Neural cell (in vitro differentiated cells): ENCODE results near the gene NRP2. TPM values are rescaled to one million over a fixed set of nuclear protein-coding genes. Genes with fewer than 3 reads are reported as not detected.

Experiments
- H2AFZ ChIP-seq: fragments of 200-600, 300-800 bp; sonication (generic), shearing (Covaris generic); 2 replicates; pipeline ENCODE4 v1.6.0; 2014; ENCODE audit warnings: low read depth, mild to moderate bottlenecking, antibody characterized with exemption, low read length, moderate library complexity
- H3F3A ChIP-seq: fragments of 200-600 bp; shearing (Covaris generic); 2 replicates; pipeline ENCODE4 v1.6.1; 2016; ENCODE audit warnings: mild to moderate bottlenecking, moderate library complexity, mixed read lengths, antibody characterized with exemption, low read length; ENCODE audit not compliant: insufficient read depth, poor library complexity, severe bottlenecking
- H3K27ac ChIP-seq: fragments of 200-600, 300-800 bp; sonication (generic), shearing (Covaris generic); 2 replicates; pipeline ENCODE4 v1.5.1; 2014; ENCODE audit warnings: mild to moderate bottlenecking, low read length, moderate library complexity
- H3K27me3 ChIP-seq: fragments of 300-800, 200-600 bp; sonication (generic), shearing (Covaris generic); 2 replicates; pipeline ENCODE4 v1.6.0; 2014; ENCODE audit warnings: mild to moderate bottlenecking, low read depth, low read length, moderate library complexity; ENCODE audit not compliant: insufficient read depth
- H3K36me3 ChIP-seq: fragments of 300-800, 200-600 bp; sonication (generic), shearing (Covaris generic); 2 replicates; pipeline ENCODE4 v1.5.1; 2014; ENCODE audit warnings: mild to moderate bottlenecking, antibody characterized with exemption, low read length, moderate library complexity; ENCODE audit not compliant: insufficient read depth
- H3K4me2 ChIP-seq: fragments of 300-800, 200-600 bp; sonication (generic), shearing (Covaris generic); 2 replicates; pipeline ENCODE4 v1.6.0; 2014; ENCODE audit warnings: mild to moderate bottlenecking, low read length
- H3K4me3 ChIP-seq: fragments of 300-800, 200-600 bp; sonication (generic), shearing (Covaris generic); 2 replicates; pipeline ENCODE4 v1.5.1; 2014; ENCODE audit warnings: mild to moderate bottlenecking, low read length, moderate library complexity
- H3K79me2 ChIP-seq: fragments of 200-600 bp; shearing (Covaris generic); replicated peaks from 2 replicates; pipeline ENCODE4 v1.6.0; 2014; ENCODE audit warnings: mild to moderate bottlenecking, low read length, moderate library complexity; ENCODE audit not compliant: insufficient read depth
- H3K9ac ChIP-seq: fragments of 300-800, 200-600 bp; sonication (generic), shearing (Covaris generic); 2 replicates; pipeline ENCODE4 v1.6.1; 2016; ENCODE audit warnings: mild to moderate bottlenecking, low read length, mixed read lengths
- H3K9me2 ChIP-seq: fragments of 200-600 bp; shearing (Covaris generic); 2 replicates; pipeline ENCODE4 v1.6.1; 2016; ENCODE audit warnings: mild to moderate bottlenecking, low read length, mixed read lengths; ENCODE audit not compliant: insufficient read depth
- H3K9me3 ChIP-seq: fragments of 200-600, 300-800 bp; sonication (generic), shearing (Covaris generic); 2 replicates; pipeline ENCODE4 v1.6.1; 2016; ENCODE audit warnings: mild to moderate bottlenecking, mixed run types, low read length, moderate library complexity, mixed read lengths
- H4K20me1 ChIP-seq: fragments of 200-600 bp; shearing (Covaris generic); 2 replicates; pipeline ENCODE4 v1.6.1; 2016; ENCODE audit warnings: mild to moderate bottlenecking, mixed run types; ENCODE audit not compliant: insufficient read depth
- EP300 ChIP-seq: fragments of 450-650 bp; conservative IDR thresholded peaks from 2 replicates; pipeline ENCODE4 v1.6.1; 2014; ENCODE audit warnings: antibody characterized with exemption, mild to moderate bottlenecking, moderate library complexity; ENCODE audit not compliant: poor library complexity, severe bottlenecking
- EZH2 ChIP-seq: fragments of 200-600, 300-800 bp; shearing (Covaris generic), sonication (generic); IDR thresholded peaks from 2 replicates; pipeline ENCODE4 v1.6.1; 2014; ENCODE audit warnings: antibody characterized with exemption, low read length, borderline replicate concordance, mild to moderate bottlenecking; ENCODE audit not compliant: insufficient read depth, poor library complexity, severe bottlenecking
- MXI1 ChIP-seq: fragments of 450-650 bp; conservative IDR thresholded peaks from 2 replicates; pipeline ENCODE4 v1.6.1; 2014; ENCODE audit warnings: antibody characterized with exemption, mild to moderate bottlenecking; ENCODE audit not compliant: poor library complexity, severe bottlenecking
- POLR2AphosphoS5 ChIP-seq: IDR thresholded peaks from 2 replicates; pipeline ENCODE4 v1.6.1; 2012
- RAD21 ChIP-seq: fragments of 450-650 bp; conservative IDR thresholded peaks from 2 replicates; pipeline ENCODE4 v1.6.1; 2014; ENCODE audit warnings: antibody characterized with exemption, mild to moderate bottlenecking, moderate library complexity
- REST ChIP-seq: IDR thresholded peaks from 2 replicates; pipeline ENCODE4 v1.6.1; 2012; ENCODE audit warnings: borderline replicate concordance
- SMC3 ChIP-seq: fragments of 450-650 bp; conservative IDR thresholded peaks from 2 replicates; pipeline ENCODE4 v1.6.1; 2014; ENCODE audit warnings: antibody characterized with exemption, mild to moderate bottlenecking, moderate library complexity; ENCODE audit not compliant: poor library complexity
- TAF1 ChIP-seq: IDR thresholded peaks from 2 replicates; pipeline ENCODE4 v1.6.1; 2012; ENCODE audit warnings: low read depth
- polyA plus RNA-seq: library from polyadenylated mRNA; depleted of rRNA; stranded (reverse); fragments of >200 nt; gene quantifications from 2 replicates; pipeline ENCODE4 v1.2.3, GENCODE V29; 2014
- TF ChIP-seq, protein P1 (sequence below): fragments of 450-650 bp; IDR thresholded peaks from 2 replicates; pipeline ENCODE4 v1.5.1; 2014; ENCODE audit warnings: antibody characterized with exemption, mild to moderate bottlenecking, moderate library complexity; ENCODE audit not compliant: poor library complexity, severe bottlenecking

NRP2 gene
- polyA plus RNA-seq, 1 donor from 2014 or later, result 30.2 TPM

DNA sequence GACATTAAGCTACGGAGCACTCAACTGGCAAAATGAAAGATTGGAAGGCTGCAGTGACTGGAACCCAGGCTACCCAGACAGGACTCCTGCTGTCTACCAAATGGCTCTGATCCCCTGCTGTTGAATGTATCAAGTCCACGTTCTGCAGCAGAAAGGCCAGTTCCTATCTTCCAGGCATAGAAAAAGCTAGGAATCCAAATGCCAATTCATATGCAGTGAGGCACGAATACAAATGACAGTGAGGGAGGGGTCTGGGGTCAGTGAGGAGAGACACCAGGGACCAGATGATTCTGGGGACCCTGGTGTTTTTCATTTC lies 5.3 kb downstream of the NRP2 start:
- H2AFZ ChIP-seq, result no peak overlapping the region
- TF ChIP-seq MXI1, result no peak
- H3K27me3 ChIP-seq, result peaks cover 43% of the 10 kb centered on the region
- no peak overlapping the region for H3K4me2 ChIP-seq
- H3K27ac ChIP-seq, result no peak overlapping the region
- H3F3A ChIP-seq, result no peaks in the 10 kb centered on the region
- H3K9ac ChIP-seq, result no peak overlapping the region
- peaks cover 30% of the 10 kb centered on the region for H3K79me2 ChIP-seq
- H3K36me3 ChIP-seq, result no peaks in the 10 kb centered on the region
- no peaks in the 10 kb centered on the region for H3K9me3 ChIP-seq
- H3K9me2 ChIP-seq, result no peaks in the 10 kb centered on the region
- H3K4me3 ChIP-seq, result peak overlapping the region; percentile 91
- no peaks in the 10 kb centered on the region for H4K20me1 ChIP-seq

- H3K9me3 ChIP-seq, result no peaks in the 10 kb centered on the region
- H4K20me1 ChIP-seq, result no peaks in the 10 kb centered on the region
- TF ChIP-seq POLR2AphosphoS5 (no peak), TAF1 (no peak), RAD21 (no peak), EP300 (no peak), EZH2 (no peak), REST (no peak), MXI1 (no peak), SMC3 (no peak)
- TF ChIP-seq, protein P1, sequence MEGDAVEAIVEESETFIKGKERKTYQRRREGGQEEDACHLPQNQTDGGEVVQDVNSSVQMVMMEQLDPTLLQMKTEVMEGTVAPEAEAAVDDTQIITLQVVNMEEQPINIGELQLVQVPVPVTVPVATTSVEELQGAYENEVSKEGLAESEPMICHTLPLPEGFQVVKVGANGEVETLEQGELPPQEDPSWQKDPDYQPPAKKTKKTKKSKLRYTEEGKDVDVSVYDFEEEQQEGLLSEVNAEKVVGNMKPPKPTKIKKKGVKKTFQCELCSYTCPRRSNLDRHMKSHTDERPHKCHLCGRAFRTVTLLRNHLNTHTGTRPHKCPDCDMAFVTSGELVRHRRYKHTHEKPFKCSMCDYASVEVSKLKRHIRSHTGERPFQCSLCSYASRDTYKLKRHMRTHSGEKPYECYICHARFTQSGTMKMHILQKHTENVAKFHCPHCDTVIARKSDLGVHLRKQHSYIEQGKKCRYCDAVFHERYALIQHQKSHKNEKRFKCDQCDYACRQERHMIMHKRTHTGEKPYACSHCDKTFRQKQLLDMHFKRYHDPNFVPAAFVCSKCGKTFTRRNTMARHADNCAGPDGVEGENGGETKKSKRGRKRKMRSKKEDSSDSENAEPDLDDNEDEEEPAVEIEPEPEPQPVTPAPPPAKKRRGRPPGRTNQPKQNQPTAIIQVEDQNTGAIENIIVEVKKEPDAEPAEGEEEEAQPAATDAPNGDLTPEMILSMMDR, result no peak
- H2AFZ ChIP-seq, result no peak overlapping the region
- no peak overlapping the region for H3K9ac ChIP-seq
- no peak overlapping the region for H3K4me2 ChIP-seq
- peaks cover 35% of the 10 kb centered on the region for H3K27me3 ChIP-seq
- H3K79me2 ChIP-seq, result peaks cover 30% of the 10 kb centered on the region
- H3F3A ChIP-seq, result no peaks in the 10 kb centered on the region
- H3K27ac ChIP-seq, result no peak overlapping the region
- H3K36me3 ChIP-seq, result no peaks in the 10 kb centered on the region
- H3K4me3 ChIP-seq, result no peak overlapping the region
- H3K9me2 ChIP-seq, result no peaks in the 10 kb centered on the region
Observed at GRCh38 chr2:205688417-205689200, 6.3 kb downstream of the NRP2 start.

GRCh38 chr2:205689820-205690219 lies 7.5 kb downstream of the NRP2 start:
- H3K27ac ChIP-seq, result no peak overlapping the region
- H3K79me2 ChIP-seq, result peaks cover 25% of the 10 kb centered on the region

More at GRCh38 chr2:205689820-205690219, 7.5 kb downstream of the NRP2 start:
- TF ChIP-seq RAD21 (no peak), TAF1 (no peak), POLR2AphosphoS5 (no peak)
- TF ChIP-seq, protein P1, result no peak
- Histone ChIP-seq H2AFZ (no peak overlapping the region), H3K36me3 (no peaks in the 10 kb centered on the region), H3K9ac (no peak overlapping the region), H3K9me3 (no peaks in the 10 kb centered on the region), H3K4me2 (no peak overlapping the region), H3K4me3 (no peak overlapping the region), H3K9me2 (no peaks in the 10 kb centered on the region), H3K27me3 (peaks cover 23% of the 10 kb centered on the region), H3F3A (no peaks in the 10 kb centered on the region), H4K20me1 (no peaks in the 10 kb centered on the region)
